ENCODE data around the gene CALY.

The CALY gene

GRCh38 chr10:133282846-133283390 lies 53.8 kb downstream of the CALY start:
- DNase-seq = no peak

GRCh38 chr10:133281628-133282372 lies 54.9 kb downstream of the CALY start:
- DNase-seq = no peak

GRCh38 chr10:133281084-133281483 lies 55.6 kb downstream of the CALY start:
- no peak for DNase-seq

GRCh38 chr10:133280391-133281059 lies 56.2 kb downstream of the CALY start:
- DNase-seq = no peak

GRCh38 chr10:133279326-133280226 lies 57.1 kb downstream of the CALY start:
- DNase-seq = no peak

GRCh38 chr10:133278577-133279265 lies 58.0 kb downstream of the CALY start:
- peak; percentile 73 for DNase-seq

GRCh38 chr10:133277993-133278576 lies 58.6 kb downstream of the CALY start:
- no peak for DNase-seq

GRCh38 chr10:133277277-133277992 lies 59.3 kb downstream of the CALY start:
- no peak for DNase-seq

- DNase-seq = peak; percentile 59
Observed at GRCh38 chr10:133276435-133277201, 60.1 kb downstream of the CALY start, which contains the start of gene ADAM8. Gene ADAM8, minus strand, starts transcription at chr10:133276868. Its CDS starts 51 bp downstream, at chr10:133276817.

GRCh38 chr10:133276100-133276434 lies 60.6 kb downstream of the CALY start:
- no peak for DNase-seq

- DNase-seq = peak; percentile 48
Observed at GRCh38 chr10:133275684-133276092, 61.0 kb downstream of the CALY start.

GRCh38 chr10:133274751-133275683 lies 61.7 kb downstream of the CALY start:
- DNase-seq = peak; percentile 71

Data from activated gamma-delta T cell treated with Interleukin-2 at 50 U/mL for 16 hours (primary cell).